K562 (cell line): ENCODE data around the gene ELMO1.

Experiments
- ATF1 ChIP-seq, 2 experiments: fragments of 450-650 bp in 1 of 2; IDR thresholded peaks; 2 replicates each; pipeline ENCODE4 v1.6.1; 2016; ENCODE audit warnings: missing compliant biosample characterization in 1 of 2, missing genetic modification characterization in 1 of 2
- ETV6 ChIP-seq, 3 experiments: fragments of 150-350 bp in 1 of 3; sonication (generic) in 1 of 3; formaldehyde crosslinking in 1 of 3; IDR thresholded peaks; 2 replicates each; pipeline versions ENCODE4 v1.6.1 to v1.8.0; 2014 to 2022; ENCODE audit warnings: borderline replicate concordance in 2 of 3, low read depth in 2 of 3, antibody characterized with exemption in 1 of 3, low read length in 1 of 3, mild to moderate bottlenecking in 1 of 3, missing genetic modification reagents in 1 of 3
- NR3C1 ChIP-seq: sonication (generic); formaldehyde crosslinking; IDR thresholded peaks from 2 replicates; pipeline ENCODE4 v1.8.1; 2022; ENCODE audit warnings: missing genetic modification reagents
- TAF15 ChIP-seq: fragments of 200-400 bp; formaldehyde crosslinking; IDR thresholded peaks from 2 replicates; pipeline ENCODE4 v1.6.1; 2017; ENCODE audit warnings: mild to moderate bottlenecking, low read depth, low read length, moderate library complexity
- TBP ChIP-seq: optimal IDR thresholded peaks from 2 replicates; pipeline ENCODE3; 2011; ENCODE audit warnings: low read depth, low read length, improper control_type of control experiment
- ZNF589 ChIP-seq: fragments of 200-800 bp; sonication (Bioruptor generic); IDR thresholded peaks from 2 replicates; pipeline ENCODE4 v1.6.1; 2016; ENCODE audit warnings: low read depth, missing genetic modification characterization, missing compliant biosample characterization
- TF ChIP-seq, protein P1 (sequence below): fragments of 250-450 bp; sonication (Bioruptor Pico); IDR thresholded peaks from 2 replicates; pipeline ENCODE4 v1.8.0; 2022; ENCODE audit warnings: inconsistent platforms, mild to moderate bottlenecking, moderate library complexity, borderline replicate concordance

DNA sequence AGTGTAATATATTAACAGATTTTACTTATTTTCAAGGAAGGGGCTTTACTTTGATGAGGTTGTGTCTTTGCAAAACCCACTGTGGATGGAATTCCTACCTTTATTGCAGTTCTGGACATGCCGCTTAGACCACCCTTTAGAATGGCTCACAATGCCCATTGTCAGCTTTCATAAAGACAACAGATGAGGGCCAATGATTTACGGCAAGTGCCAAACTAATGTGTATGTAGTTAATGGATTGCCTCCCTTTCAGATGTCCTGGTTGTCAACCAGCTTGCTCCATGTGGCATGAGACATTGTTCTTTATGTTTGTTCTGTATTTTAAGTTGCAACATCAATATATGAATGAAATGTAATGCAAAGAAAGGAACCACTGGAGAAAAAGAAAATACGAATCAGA, 35.0 kb upstream of the ELMO1 start:
- TF ChIP-seq, protein P1, sequence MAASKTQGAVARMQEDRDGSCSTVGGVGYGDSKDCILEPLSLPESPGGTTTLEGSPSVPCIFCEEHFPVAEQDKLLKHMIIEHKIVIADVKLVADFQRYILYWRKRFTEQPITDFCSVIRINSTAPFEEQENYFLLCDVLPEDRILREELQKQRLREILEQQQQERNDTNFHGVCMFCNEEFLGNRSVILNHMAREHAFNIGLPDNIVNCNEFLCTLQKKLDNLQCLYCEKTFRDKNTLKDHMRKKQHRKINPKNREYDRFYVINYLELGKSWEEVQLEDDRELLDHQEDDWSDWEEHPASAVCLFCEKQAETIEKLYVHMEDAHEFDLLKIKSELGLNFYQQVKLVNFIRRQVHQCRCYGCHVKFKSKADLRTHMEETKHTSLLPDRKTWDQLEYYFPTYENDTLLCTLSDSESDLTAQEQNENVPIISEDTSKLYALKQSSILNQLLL (CRISPR knock-in tag) = no peak
- no peak for TF ChIP-seq TAF15
- no peak for TF ChIP-seq ETV6 (IDR thresholded peaks at IDR 0.05; ENCODE audit: borderline replicate concordance in 1 of 2, low read depth in 2 of 2, low read length in 1 of 2)
- no peak for TF ChIP-seq ETV6 (CRISPR knock-in tag; IDR thresholded peaks at IDR 0.05; ENCODE audit: borderline replicate concordance)
- no peak for TF ChIP-seq TBP
- no peak for TF ChIP-seq ZNF589 (CRISPR knock-in tag)
- TF ChIP-seq NR3C1 (CRISPR knock-in tag) = no peak
- TF ChIP-seq ATF1 (CRISPR knock-in tag; IDR thresholded peaks at IDR 0.05) = no peak
- no peak for TF ChIP-seq ATF1 (tag; IDR thresholded peaks at IDR 0.05)
